Measurements from ENCODE around the gene ANKRD9. TPM values are rescaled to one million over a fixed set of nuclear protein-coding genes. Genes with fewer than 3 reads are reported as not detected.

Gene ANKRD9
- total and polyA plus RNA-seq, 9 of the 15 experiments (the other 6 are each of a cell fraction or from before 2014, with no cell fraction given) = 0.04 to 32.9 (median 5.3) TPM

GRCh38 chr14:102530828-102531478 is 21.4 kb upstream of the ANKRD9 start:
- DNase-seq (ENCODE audit: extremely low read depth in 1 of 4, low spot score in 3 of 4) = peak in 2 of 4 experiments; percentile 51 to 72
- intact Hi-C loops (cut with micrococcal nuclease) (no loop called here), in situ Hi-C loops (cut with MboI) (no loop called here)
- peak; percentile 93 for ATAC-seq
- Histone ChIP-seq H3K79me2 (ENCODE audit: control insufficient read depth, insufficient read depth, low read length) (no peaks in the 10 kb centered on the region; the same call in 2 of the 3 replicates), H3K9me1 (ENCODE audit: control insufficient read depth, insufficient read depth, low read length) (no peaks in the 10 kb centered on the region), H4K20me1 (replicated peaks; ENCODE audit: control insufficient read depth, insufficient read depth, low read length) (no peaks in the 10 kb centered on the region), H3K9ac (ENCODE audit: insufficient read depth in 1 of 2, low read depth in 2 of 2, low read length in 2 of 2) (peak overlapping the region; percentile 54 to 84; a peak in 3 of 4 replicates), H3K27ac (ENCODE audit: extremely low read depth, low read depth, low read length) (peak overlapping the region; percentile 87), H3K4me3 (no peak overlapping the region), H3K4me1 (replicated peaks in 1 of 2; ENCODE audit: control insufficient read depth in 2 of 2, insufficient read depth in 2 of 2, low read length in 2 of 2) (peaks cover 18 to 20% of the 10 kb centered on the region in 2 experiments; a peak in 4 of 5 replicates), H3K9me3 (replicated peaks; ENCODE audit: control insufficient read depth, insufficient read depth, low read depth, low read length) (no peaks in the 10 kb centered on the region; the same call in 1 of the 2 replicates), H3K4me2 (ENCODE audit: insufficient read depth, low read length) (peak overlapping the region; percentile 46; the same call in 1 of the 2 replicates), H2AFZ (ENCODE audit: low read depth, low read length) (peak overlapping the region; percentile 90), H3K36me3 (ENCODE audit: control insufficient read depth, insufficient read depth, low read length) (no peaks in the 10 kb centered on the region), H3K27me3 (ENCODE audit: control insufficient read depth in 2 of 2, insufficient read depth in 2 of 2, low read length in 2 of 2) (no peaks in the 10 kb centered on the region)
- peak; percentile 68 for FAIRE-seq
- 23% methylated on average over 13 of the region's 13 CpGs for WGBS (ENCODE audit: insufficient coverage, low coverage, missing lambda C conversion rate)
- BruUV-seq (replicated peaks) = no TSS peak
- POLR2A ChIA-PET = interaction anchor here (0.6 to 1.0 kb wide), 6 partner anchors 22 to 99 kb away, joined by 3 to 5 read pairs (median 3); no protein-coding TSS in a partner anchor
- CTCF ChIA-PET (ENCODE audit: low intra/inter-chr PET ratio) = no interaction called here
- TF ChIP-seq, protein P1, sequence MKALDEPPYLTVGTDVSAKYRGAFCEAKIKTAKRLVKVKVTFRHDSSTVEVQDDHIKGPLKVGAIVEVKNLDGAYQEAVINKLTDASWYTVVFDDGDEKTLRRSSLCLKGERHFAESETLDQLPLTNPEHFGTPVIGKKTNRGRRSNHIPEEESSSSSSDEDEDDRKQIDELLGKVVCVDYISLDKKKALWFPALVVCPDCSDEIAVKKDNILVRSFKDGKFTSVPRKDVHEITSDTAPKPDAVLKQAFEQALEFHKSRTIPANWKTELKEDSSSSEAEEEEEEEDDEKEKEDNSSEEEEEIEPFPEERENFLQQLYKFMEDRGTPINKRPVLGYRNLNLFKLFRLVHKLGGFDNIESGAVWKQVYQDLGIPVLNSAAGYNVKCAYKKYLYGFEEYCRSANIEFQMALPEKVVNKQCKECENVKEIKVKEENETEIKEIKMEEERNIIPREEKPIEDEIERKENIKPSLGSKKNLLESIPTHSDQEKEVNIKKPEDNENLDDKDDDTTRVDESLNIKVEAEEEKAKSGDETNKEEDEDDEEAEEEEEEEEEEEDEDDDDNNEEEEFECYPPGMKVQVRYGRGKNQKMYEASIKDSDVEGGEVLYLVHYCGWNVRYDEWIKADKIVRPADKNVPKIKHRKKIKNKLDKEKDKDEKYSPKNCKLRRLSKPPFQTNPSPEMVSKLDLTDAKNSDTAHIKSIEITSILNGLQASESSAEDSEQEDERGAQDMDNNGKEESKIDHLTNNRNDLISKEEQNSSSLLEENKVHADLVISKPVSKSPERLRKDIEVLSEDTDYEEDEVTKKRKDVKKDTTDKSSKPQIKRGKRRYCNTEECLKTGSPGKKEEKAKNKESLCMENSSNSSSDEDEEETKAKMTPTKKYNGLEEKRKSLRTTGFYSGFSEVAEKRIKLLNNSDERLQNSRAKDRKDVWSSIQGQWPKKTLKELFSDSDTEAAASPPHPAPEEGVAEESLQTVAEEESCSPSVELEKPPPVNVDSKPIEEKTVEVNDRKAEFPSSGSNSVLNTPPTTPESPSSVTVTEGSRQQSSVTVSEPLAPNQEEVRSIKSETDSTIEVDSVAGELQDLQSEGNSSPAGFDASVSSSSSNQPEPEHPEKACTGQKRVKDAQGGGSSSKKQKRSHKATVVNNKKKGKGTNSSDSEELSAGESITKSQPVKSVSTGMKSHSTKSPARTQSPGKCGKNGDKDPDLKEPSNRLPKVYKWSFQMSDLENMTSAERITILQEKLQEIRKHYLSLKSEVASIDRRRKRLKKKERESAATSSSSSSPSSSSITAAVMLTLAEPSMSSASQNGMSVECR (CRISPR knock-in tag; IDR thresholded peaks at IDR 0.05) = no peak
- TF ChIP-seq ZFP36 (IDR thresholded peaks at IDR 0.05; ENCODE audit: low read depth, low read length, partially characterized antibody) = no peak
- TF ChIP-seq ZNF316 (IDR thresholded peaks at IDR 0.05) = no peak
- no peak for TF ChIP-seq ZBTB9 (CRISPR knock-in tag; IDR thresholded peaks at IDR 0.05)
- 0 out of 2 replicates have a peak, but pooled peaks have one; percentile 33 for TF ChIP-seq SUPT5H (IDR thresholded peaks at IDR 0.05)
- TF ChIP-seq LEF1 (IDR thresholded peaks at IDR 0.05) = no peak
- 0 out of 2 replicates have a peak, but pooled peaks have one; percentile 3 for TF ChIP-seq TOE1 (IDR thresholded peaks at IDR 0.05; ENCODE audit: borderline replicate concordance)
- TF ChIP-seq TOE1 (CRISPR knock-in tag; IDR thresholded peaks at IDR 0.05; ENCODE audit: borderline replicate concordance, low read depth) = no peak
- no peak for TF ChIP-seq HCFC1 (IDR thresholded peaks at IDR 0.05; ENCODE audit: low read depth, low read length)
- TF ChIP-seq, protein P2, sequence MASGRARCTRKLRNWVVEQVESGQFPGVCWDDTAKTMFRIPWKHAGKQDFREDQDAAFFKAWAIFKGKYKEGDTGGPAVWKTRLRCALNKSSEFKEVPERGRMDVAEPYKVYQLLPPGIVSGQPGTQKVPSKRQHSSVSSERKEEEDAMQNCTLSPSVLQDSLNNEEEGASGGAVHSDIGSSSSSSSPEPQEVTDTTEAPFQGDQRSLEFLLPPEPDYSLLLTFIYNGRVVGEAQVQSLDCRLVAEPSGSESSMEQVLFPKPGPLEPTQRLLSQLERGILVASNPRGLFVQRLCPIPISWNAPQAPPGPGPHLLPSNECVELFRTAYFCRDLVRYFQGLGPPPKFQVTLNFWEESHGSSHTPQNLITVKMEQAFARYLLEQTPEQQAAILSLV (tag; IDR thresholded peaks at IDR 0.05) = no peak
- TF ChIP-seq PKNOX1 (IDR thresholded peaks at IDR 0.05) = 0 out of 2 replicates have a peak, but pooled peaks have one; percentile 20
- TF ChIP-seq CREB1 (IDR thresholded peaks at IDR 0.05) = no peak
- TF ChIP-seq CREB1 (CRISPR knock-in tag; IDR thresholded peaks at IDR 0.05) = no peak
- no peak for TF ChIP-seq SIRT6 (IDR thresholded peaks at IDR 0.05; ENCODE audit: low read depth, low read length)
